OCI-LY1 (cell line): Measurements from ENCODE around the gene EVA1C.

ENCODE experiments used
- CTCF ChIP-seq: fragments of 200-600 bp; sonication (generic), shearing (Covaris generic); IDR thresholded peaks from 2 replicates; pipeline ENCODE4 v1.5.1; 2017; ENCODE audit warnings: mild to moderate bottlenecking, antibody characterized with exemption, low read length, moderate library complexity, mixed read lengths
- EZH2 ChIP-seq: fragments of 200-600 bp; sonication (generic), shearing (Covaris generic); IDR thresholded peaks from 2 replicates; pipeline ENCODE4 v1.8.0; 2017; ENCODE audit warnings: borderline replicate concordance, mixed run types, mild to moderate bottlenecking, antibody characterized with exemption, low read length, moderate library complexity, mixed read lengths

DNA sequence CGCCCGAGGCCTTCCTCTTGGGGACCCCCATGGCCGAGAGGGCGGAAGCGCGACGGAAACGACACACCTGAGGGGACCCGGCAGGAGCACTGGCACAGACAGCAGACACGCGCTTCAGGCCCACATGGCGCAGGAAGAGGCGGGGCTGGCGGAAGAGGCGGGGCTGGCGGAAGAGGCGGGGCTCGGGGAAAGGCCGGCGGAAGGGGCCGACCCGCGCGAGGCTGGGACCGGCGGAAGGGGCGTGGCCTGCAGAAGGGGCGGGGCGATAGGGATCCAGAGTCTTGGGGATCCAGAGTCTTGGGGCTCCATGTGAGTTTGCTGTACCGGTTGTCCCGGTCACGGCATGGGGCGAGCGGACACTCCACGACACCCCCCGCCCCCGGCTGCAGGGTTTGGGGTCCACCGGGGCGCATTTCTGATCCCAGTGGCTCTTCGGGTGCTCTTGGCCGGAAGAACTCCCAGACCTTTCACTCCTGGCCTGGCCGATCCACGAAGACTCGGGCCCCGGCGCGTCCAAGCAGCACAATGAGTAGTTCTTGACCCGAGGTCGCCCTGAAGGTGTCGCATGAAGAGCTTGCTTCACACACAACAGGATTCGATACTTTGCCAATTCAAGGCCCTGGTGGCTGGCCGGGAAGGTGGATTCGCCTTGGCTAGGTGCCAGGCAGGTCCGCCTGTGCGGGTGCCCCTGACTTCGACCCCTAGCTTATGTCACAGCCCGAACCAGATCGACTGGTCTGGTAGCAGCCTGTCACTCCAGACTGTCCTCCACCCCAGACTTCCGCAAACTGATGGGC is 19.4 kb upstream of the EVA1C start, which contains the start of gene URB1:
- no peak for TF ChIP-seq CTCF
- TF ChIP-seq EZH2: no peak
